ENCODE results near the gene AMH. TPM values are rescaled to one million over a fixed set of nuclear protein-coding genes. Genes with fewer than 3 reads are reported as not detected.

AMH gene
- total and polyA plus RNA-seq, 2 donors (not counting 1 experiment from before 2014, with no cell fraction given): 0.03 to 0.33 TPM

- Histone ChIP-seq H3K36me3 (ENCODE audit: control insufficient read depth, insufficient read depth, low read length) (peaks cover 22% of the 10 kb centered on the region), H3K9ac (ENCODE audit: insufficient read depth, low read length) (peak overlapping the region; percentile 88), H3K27ac (ENCODE audit: insufficient read depth, low read length) (peak overlapping the region; percentile 84), H3K9me3 (ENCODE audit: control insufficient read depth, insufficient read depth, low read depth, low read length) (no peaks in the 10 kb centered on the region), H2AFZ (ENCODE audit: low read length) (no peak overlapping the region), H3K4me2 (ENCODE audit: extremely low read depth, insufficient read depth, low read length) (peak overlapping the region; percentile 77), H3K79me2 (ENCODE audit: control insufficient read depth, insufficient read depth, low read length) (peaks cover 69% of the 10 kb centered on the region), H4K20me1 (ENCODE audit: control insufficient read depth, extremely low read depth, insufficient read depth, low read length) (no peaks in the 10 kb centered on the region), H3K27me3 (ENCODE audit: control insufficient read depth, insufficient read depth, low read length) (no peaks in the 10 kb centered on the region), H3K4me3 (replicated peaks in 1 of 4; ENCODE audit: control extremely low read depth in 1 of 4, insufficient read depth in 1 of 4, low read depth in 3 of 4, low read length in 4 of 4) (peak overlapping the region; percentile 76 to 92 (median 86)), H3K4me1 (ENCODE audit: control insufficient read depth, extremely low read depth, insufficient read depth, low read length) (peaks cover 7% of the 10 kb centered on the region)
- TF ChIP-seq, protein P1, sequence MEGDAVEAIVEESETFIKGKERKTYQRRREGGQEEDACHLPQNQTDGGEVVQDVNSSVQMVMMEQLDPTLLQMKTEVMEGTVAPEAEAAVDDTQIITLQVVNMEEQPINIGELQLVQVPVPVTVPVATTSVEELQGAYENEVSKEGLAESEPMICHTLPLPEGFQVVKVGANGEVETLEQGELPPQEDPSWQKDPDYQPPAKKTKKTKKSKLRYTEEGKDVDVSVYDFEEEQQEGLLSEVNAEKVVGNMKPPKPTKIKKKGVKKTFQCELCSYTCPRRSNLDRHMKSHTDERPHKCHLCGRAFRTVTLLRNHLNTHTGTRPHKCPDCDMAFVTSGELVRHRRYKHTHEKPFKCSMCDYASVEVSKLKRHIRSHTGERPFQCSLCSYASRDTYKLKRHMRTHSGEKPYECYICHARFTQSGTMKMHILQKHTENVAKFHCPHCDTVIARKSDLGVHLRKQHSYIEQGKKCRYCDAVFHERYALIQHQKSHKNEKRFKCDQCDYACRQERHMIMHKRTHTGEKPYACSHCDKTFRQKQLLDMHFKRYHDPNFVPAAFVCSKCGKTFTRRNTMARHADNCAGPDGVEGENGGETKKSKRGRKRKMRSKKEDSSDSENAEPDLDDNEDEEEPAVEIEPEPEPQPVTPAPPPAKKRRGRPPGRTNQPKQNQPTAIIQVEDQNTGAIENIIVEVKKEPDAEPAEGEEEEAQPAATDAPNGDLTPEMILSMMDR (conservative IDR thresholded peaks at IDR 0.05 in 1 of 2, IDR thresholded peaks at IDR 0.05 in 1 of 2; ENCODE audit: low read depth in 1 of 2, low read length in 2 of 2): no peak
- TF ChIP-seq EZH2 (IDR thresholded peaks at IDR 0.05; ENCODE audit: low read length, missing control alignments): no peak
- DNase-seq (ENCODE audit: low read depth in 2 of 2): no peak
Observed at GRCh38 chr19:2234996-2235380, 14.1 kb upstream of the AMH start.

DNA sequence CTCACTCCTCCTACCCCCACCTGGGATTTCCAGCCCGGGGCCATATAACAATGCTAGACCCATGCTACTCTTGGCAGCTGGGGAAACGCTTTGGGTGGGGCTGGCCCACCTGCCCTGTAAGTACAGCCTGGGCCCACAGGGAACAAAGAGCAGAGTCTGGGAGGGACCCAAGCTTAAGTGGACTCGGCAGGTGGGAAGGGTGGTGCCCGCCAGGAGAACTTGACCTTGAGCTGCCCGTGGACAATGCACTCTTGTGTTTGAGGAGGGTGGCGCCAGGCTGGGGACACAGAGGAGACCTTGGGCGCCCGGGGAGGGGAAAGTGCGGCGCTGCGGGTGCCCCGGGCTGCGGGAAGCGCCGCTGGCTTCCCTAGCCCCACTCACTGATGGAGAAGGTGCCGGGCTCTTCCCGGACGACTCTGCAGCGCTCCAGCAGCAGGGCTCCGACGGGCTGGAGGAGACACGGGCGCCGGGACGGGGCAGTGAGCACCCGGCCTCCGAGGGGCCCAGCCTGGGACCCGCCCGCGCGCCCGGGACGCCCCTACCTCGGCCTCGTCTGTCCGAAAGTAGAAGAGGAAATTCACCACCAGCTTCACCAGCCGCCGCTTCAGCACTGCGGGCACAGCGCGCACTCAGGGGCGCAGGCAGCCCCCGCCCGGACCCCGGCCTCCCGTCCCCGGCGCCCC lies 13.6 kb upstream of the AMH start:
- Histone ChIP-seq H3K36me3 (ENCODE audit: control insufficient read depth, insufficient read depth, low read length) (peaks cover 22% of the 10 kb centered on the region), H3K9me3 (ENCODE audit: control insufficient read depth, insufficient read depth, low read depth, low read length) (no peaks in the 10 kb centered on the region), H3K79me2 (ENCODE audit: control insufficient read depth, insufficient read depth, low read length) (peaks cover 75% of the 10 kb centered on the region), H3K9ac (ENCODE audit: insufficient read depth, low read length) (peak overlapping the region; percentile 88), H3K4me2 (ENCODE audit: extremely low read depth, insufficient read depth, low read length) (peak overlapping the region; percentile 77), H4K20me1 (ENCODE audit: control insufficient read depth, extremely low read depth, insufficient read depth, low read length) (peaks cover under 1% of the 10 kb centered on the region), H3K4me3 (replicated peaks in 1 of 4; ENCODE audit: control extremely low read depth in 1 of 4, insufficient read depth in 1 of 4, low read depth in 3 of 4, low read length in 4 of 4) (peak overlapping the region; percentile 76 to 92 (median 86)), H3K4me1 (ENCODE audit: control insufficient read depth, extremely low read depth, insufficient read depth, low read length) (peaks cover 9% of the 10 kb centered on the region), H2AFZ (ENCODE audit: low read length) (no peak overlapping the region), H3K27me3 (ENCODE audit: control insufficient read depth, insufficient read depth, low read length) (no peaks in the 10 kb centered on the region), H3K27ac (ENCODE audit: insufficient read depth, low read length) (peak overlapping the region; percentile 84)
- no peak for TF ChIP-seq EZH2 (IDR thresholded peaks at IDR 0.05; ENCODE audit: low read length, missing control alignments)
- TF ChIP-seq, protein P1 (conservative IDR thresholded peaks at IDR 0.05 in 1 of 2, IDR thresholded peaks at IDR 0.05 in 1 of 2; ENCODE audit: low read depth in 1 of 2, low read length in 2 of 2): no peak
- DNase-seq (ENCODE audit: low read depth in 2 of 2): no peak

DNA sequence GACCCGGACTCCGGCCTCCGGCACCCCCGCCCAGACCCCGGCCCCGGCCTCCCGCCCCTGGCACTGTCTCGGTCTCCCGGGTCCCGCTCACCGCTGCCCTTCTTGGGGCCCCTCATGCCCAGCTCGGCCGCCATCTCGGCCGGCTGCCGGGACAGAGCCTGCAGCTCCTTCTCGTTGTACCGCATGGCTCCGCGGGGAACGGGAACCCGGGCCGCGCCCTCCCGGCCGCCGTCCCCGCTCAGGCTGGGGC lies 13.1 kb upstream of the AMH start:
- H3K79me2 ChIP-seq (ENCODE audit: control insufficient read depth, insufficient read depth, low read length): peaks cover 79% of the 10 kb centered on the region
- H3K9ac ChIP-seq (ENCODE audit: insufficient read depth, low read length): peak overlapping the region; percentile 88
- DNase-seq (ENCODE audit: low read depth in 2 of 2): no peak
- H3K4me1 ChIP-seq (ENCODE audit: control insufficient read depth, extremely low read depth, insufficient read depth, low read length): peaks cover 11% of the 10 kb centered on the region
- peak overlapping the region; percentile 84 for H3K27ac ChIP-seq (ENCODE audit: insufficient read depth, low read length)
- H3K27me3 ChIP-seq (ENCODE audit: control insufficient read depth, insufficient read depth, low read length): no peaks in the 10 kb centered on the region
- peak overlapping the region; percentile 76 to 92 (median 86) for H3K4me3 ChIP-seq (replicated peaks in 1 of 4; ENCODE audit: control extremely low read depth in 1 of 4, insufficient read depth in 1 of 4, low read depth in 3 of 4, low read length in 4 of 4)
- H4K20me1 ChIP-seq (ENCODE audit: control insufficient read depth, extremely low read depth, insufficient read depth, low read length): peaks cover 4% of the 10 kb centered on the region
- TF ChIP-seq EZH2 (IDR thresholded peaks at IDR 0.05; ENCODE audit: low read length, missing control alignments): no peak
- TF ChIP-seq, protein P1 (conservative IDR thresholded peaks at IDR 0.05 in 1 of 2, IDR thresholded peaks at IDR 0.05 in 1 of 2; ENCODE audit: low read depth in 1 of 2, low read length in 2 of 2): no peak
- no peak overlapping the region for H3K4me2 ChIP-seq (ENCODE audit: extremely low read depth, insufficient read depth, low read length)
- no peaks in the 10 kb centered on the region for H3K9me3 ChIP-seq (ENCODE audit: control insufficient read depth, insufficient read depth, low read depth, low read length)
- H2AFZ ChIP-seq (ENCODE audit: low read length): no peak overlapping the region
- peaks cover 22% of the 10 kb centered on the region for H3K36me3 ChIP-seq (ENCODE audit: control insufficient read depth, insufficient read depth, low read length)

Measured in fibroblast of lung (primary cell).